ENCODE measurements around the gene TRPM3. TPM values are rescaled to one million over a fixed set of nuclear protein-coding genes. Genes with fewer than 3 reads are reported as not detected.

TRPM3 gene
- total RNA-seq, 1 donor from 2014 or later = 0.22 TPM

GRCh38 chr9:70485273-70485858 lies 636.1 kb downstream of the TRPM3 start:
- no peak for TF ChIP-seq CTCF (IDR thresholded peaks at IDR 0.05; ENCODE audit: borderline replicate concordance)
- peak; percentile 64 for DNase-seq
- Histone ChIP-seq H3K4me1 (peaks cover 86% of the 10 kb centered on the region), H3K36me3 (no peaks in the 10 kb centered on the region), H3K4me3 (no peak overlapping the region), H3K9me3 (replicated peaks) (no peaks in the 10 kb centered on the region), H3K27ac (replicated peaks) (peak overlapping the region; percentile 97), H3K27me3 (ENCODE audit: low read depth) (no peaks in the 10 kb centered on the region)
- intact Hi-C loops (cut with micrococcal nuclease) = loop anchor here (10.0 kb wide), 1 partner anchor 131 kb away; no protein-coding TSS in a partner anchor

GRCh38 chr9:70484232-70485130 lies 636.9 kb downstream of the TRPM3 start:
- H3K36me3 ChIP-seq = no peaks in the 10 kb centered on the region
- intact Hi-C loops (cut with micrococcal nuclease) = loop anchor here (5.0 to 10.0 kb wide), 3 partner anchors 62 to 130 kb away; no protein-coding TSS in a partner anchor
- peaks cover 93% of the 10 kb centered on the region for H3K4me1 ChIP-seq
- H3K9me3 ChIP-seq (replicated peaks) = no peaks in the 10 kb centered on the region
- no peak for DNase-seq
- H3K27ac ChIP-seq (replicated peaks) = peak overlapping the region; percentile 97
- H3K27me3 ChIP-seq (ENCODE audit: low read depth) = no peaks in the 10 kb centered on the region
- no peak overlapping the region for H3K4me3 ChIP-seq
- TF ChIP-seq CTCF (IDR thresholded peaks at IDR 0.05; ENCODE audit: borderline replicate concordance) = peak; percentile 91

- intact Hi-C loops (cut with micrococcal nuclease) = loop anchor here (5.0 to 10.0 kb wide), 3 partner anchors 59 to 127 kb away; no protein-coding TSS in a partner anchor
- Histone ChIP-seq H3K27ac (replicated peaks) (peak overlapping the region; percentile 97), H3K36me3 (no peaks in the 10 kb centered on the region), H3K4me3 (no peak overlapping the region), H3K9me3 (replicated peaks) (no peaks in the 10 kb centered on the region), H3K4me1 (peaks cover 96% of the 10 kb centered on the region), H3K27me3 (ENCODE audit: low read depth) (no peaks in the 10 kb centered on the region)
- no peak for DNase-seq
- TF ChIP-seq CTCF (IDR thresholded peaks at IDR 0.05; ENCODE audit: borderline replicate concordance) = no peak
Observed at GRCh38 chr9:70481471-70481870, 640.0 kb downstream of the TRPM3 start.

- Histone ChIP-seq H3K4me3 (peak overlapping the region; percentile 39), H3K4me1 (peaks cover 96% of the 10 kb centered on the region), H3K27me3 (ENCODE audit: low read depth) (no peaks in the 10 kb centered on the region), H3K9me3 (replicated peaks) (no peaks in the 10 kb centered on the region), H3K36me3 (no peaks in the 10 kb centered on the region), H3K27ac (replicated peaks) (peak overlapping the region; percentile 97)
- intact Hi-C loops (cut with micrococcal nuclease) = loop anchor here (5.0 to 10.0 kb wide), 3 partner anchors 58 to 126 kb away; no protein-coding TSS in a partner anchor
- peak; percentile 88 for DNase-seq
- no peak for TF ChIP-seq CTCF (IDR thresholded peaks at IDR 0.05; ENCODE audit: borderline replicate concordance)
Observed at GRCh38 chr9:70480405-70480980, 640.9 kb downstream of the TRPM3 start.

- peaks cover 96% of the 10 kb centered on the region for H3K4me1 ChIP-seq
- H3K4me3 ChIP-seq = peak overlapping the region; percentile 39
- DNase-seq = no peak
- H3K9me3 ChIP-seq (replicated peaks) = no peaks in the 10 kb centered on the region
- H3K27ac ChIP-seq (replicated peaks) = peak overlapping the region; percentile 97
- no peaks in the 10 kb centered on the region for H3K36me3 ChIP-seq
- H3K27me3 ChIP-seq (ENCODE audit: low read depth) = no peaks in the 10 kb centered on the region
- no peak for TF ChIP-seq CTCF (IDR thresholded peaks at IDR 0.05; ENCODE audit: borderline replicate concordance)
- intact Hi-C loops (cut with micrococcal nuclease) = loop anchor here (5.0 to 10.0 kb wide), 3 partner anchors 58 to 125 kb away; no protein-coding TSS in a partner anchor
Observed at GRCh38 chr9:70479880-70480291, 641.5 kb downstream of the TRPM3 start.

All from left ventricle myocardium inferior (tissue), 1 donor.